Lower leg skin (tissue), 3 donors: Measurements from ENCODE around the gene RNASE7.

Experiments used
- POLR2A ChIP-seq, 2 donors: fragments of 450-650 bp; IDR thresholded peaks; one replicate each; pipeline ENCODE4 v1.6.1; 2016 to 2017; ENCODE audit warnings: antibody characterized with exemption in 2 of 2, mild to moderate bottlenecking in 1 of 2, moderate library complexity in 1 of 2
- TF ChIP-seq, protein P1 (sequence below), 3 donors: fragments of 450-650 bp; IDR thresholded peaks; one replicate each; pipeline ENCODE4 v1.5.1; 2016; ENCODE audit warnings: antibody characterized with exemption in 3 of 3, mild to moderate bottlenecking in 3 of 3, moderate library complexity in 2 of 3

GRCh38 chr14:20997115-20997514, 45.0 kb upstream of the RNASE7 start:
- TF ChIP-seq, protein P1, sequence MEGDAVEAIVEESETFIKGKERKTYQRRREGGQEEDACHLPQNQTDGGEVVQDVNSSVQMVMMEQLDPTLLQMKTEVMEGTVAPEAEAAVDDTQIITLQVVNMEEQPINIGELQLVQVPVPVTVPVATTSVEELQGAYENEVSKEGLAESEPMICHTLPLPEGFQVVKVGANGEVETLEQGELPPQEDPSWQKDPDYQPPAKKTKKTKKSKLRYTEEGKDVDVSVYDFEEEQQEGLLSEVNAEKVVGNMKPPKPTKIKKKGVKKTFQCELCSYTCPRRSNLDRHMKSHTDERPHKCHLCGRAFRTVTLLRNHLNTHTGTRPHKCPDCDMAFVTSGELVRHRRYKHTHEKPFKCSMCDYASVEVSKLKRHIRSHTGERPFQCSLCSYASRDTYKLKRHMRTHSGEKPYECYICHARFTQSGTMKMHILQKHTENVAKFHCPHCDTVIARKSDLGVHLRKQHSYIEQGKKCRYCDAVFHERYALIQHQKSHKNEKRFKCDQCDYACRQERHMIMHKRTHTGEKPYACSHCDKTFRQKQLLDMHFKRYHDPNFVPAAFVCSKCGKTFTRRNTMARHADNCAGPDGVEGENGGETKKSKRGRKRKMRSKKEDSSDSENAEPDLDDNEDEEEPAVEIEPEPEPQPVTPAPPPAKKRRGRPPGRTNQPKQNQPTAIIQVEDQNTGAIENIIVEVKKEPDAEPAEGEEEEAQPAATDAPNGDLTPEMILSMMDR (IDR thresholded peaks at IDR 0.05), result no peak
- no peak for TF ChIP-seq POLR2A (IDR thresholded peaks at IDR 0.05)
